Tibial nerve (tissue), 4 donors: Measurements from ENCODE around the gene MAP2K6. TPM values are rescaled to one million over a fixed set of nuclear protein-coding genes. Genes with fewer than 3 reads are reported as not detected.

Source experiments
- DNase-seq, 2 donors: peaks; one replicate each; pipeline ENCODE4 v3.0.0-alpha.2; 2019; ENCODE audit warnings: low spot score in 2 of 2
- H3K27ac ChIP-seq, 4 donors: fragments of 200-600 bp; sonication (generic) in 3 of 4; one replicate each; pipeline ENCODE4 v1.5.1; 2017 to 2019; ENCODE audit warnings: mild to moderate bottlenecking in 1 of 4
- H3K27me3 ChIP-seq, 2 donors: fragments of 200-600 bp; sonication (generic) in 1 of 2; one replicate each; pipeline versions ENCODE4 v1.5.1 to v1.6.0; 2017 to 2019
- H3K36me3 ChIP-seq, 3 donors: fragments of 200-600 bp; sonication (generic); one replicate each; pipeline ENCODE4 v1.5.1; 2018 to 2019
- H3K4me1 ChIP-seq, 4 donors: fragments of 200-600 bp; sonication (generic) in 3 of 4; one replicate each; pipeline ENCODE4 v1.5.1; 2017 to 2019
- H3K4me3 ChIP-seq, 4 donors: fragments of 200-600 bp; sonication (generic) in 3 of 4; one replicate each; pipeline ENCODE4 v1.5.1; 2017 to 2019; ENCODE audit warnings: mild to moderate bottlenecking in 1 of 4, moderate library complexity in 1 of 4
- H3K9me3 ChIP-seq, 4 donors: fragments of 200-600 bp; sonication (generic) in 3 of 4; one replicate each; pipeline ENCODE4 v1.5.1; 2017 to 2019
- CTCF ChIP-seq, 5 experiments: fragments of 200-600 bp in 3 of 5; fragments of 450-650 bp in 2 of 5; sonication (generic) in 3 of 5; IDR thresholded peaks; one replicate each; pipeline ENCODE4 v1.5.1; 2016 to 2019; ENCODE audit warnings: antibody characterized with exemption in 5 of 5, mild to moderate bottlenecking in 3 of 5, moderate library complexity in 2 of 5
- EP300 ChIP-seq, 2 donors: sonication (generic); formaldehyde crosslinking; IDR thresholded peaks; one replicate each; pipeline ENCODE4 v1.6.1; 2017; ENCODE audit warnings: antibody characterized with exemption in 2 of 2, mild to moderate bottlenecking in 1 of 2
- POLR2A ChIP-seq, 2 donors: fragments of 450-650 bp; IDR thresholded peaks; one replicate each; pipeline ENCODE4 v1.6.1; 2017; ENCODE audit warnings: antibody characterized with exemption in 2 of 2, mild to moderate bottlenecking in 2 of 2, moderate library complexity in 2 of 2
- WGBS, 2 donors: methylation state at CpG; one replicate each; pipeline ENCODE4 v1.1.5; 2018; 5-methylcytosine and 5-hydroxymethylcytosine counted together
- total RNA-seq, 4 donors: library from RNA; depleted of rRNA; stranded (reverse); fragments of >200 nt; gene quantifications; one replicate each; pipeline ENCODE4 v1.1.0, GENCODE V29; 2016

Gene MAP2K6
- total RNA-seq, 4 donors from 2014 or later, result 9.8 to 30.3 (median 22.8) TPM

GRCh38 chr17:69452664-69453260 lies 38.3 kb downstream of the MAP2K6 start:
- H3K4me1 ChIP-seq, result peaks cover 0 to 13% (median 6%) of the 10 kb centered on the region in 4 donors
- 92% methylated on average over 8 of the region's 8 CpGs for WGBS, 2 donors
- TF ChIP-seq EP300 (IDR thresholded peaks at IDR 0.05) (no peak), CTCF (IDR thresholded peaks at IDR 0.05) (no peak), POLR2A (IDR thresholded peaks at IDR 0.05) (no peak)

GRCh38 chr17:69454051-69454450 lies 39.6 kb downstream of the MAP2K6 start:
- Histone ChIP-seq H3K4me1 (peaks cover 0 to under 1% (median 0%) of the 10 kb centered on the region in 4 donors), H3K36me3 (no peaks in the 10 kb centered on the region), H3K9me3 (no peaks in the 10 kb centered on the region), H3K4me3 (no peak overlapping the region), H3K27me3 (no peaks in the 10 kb centered on the region), H3K27ac (no peak overlapping the region)
- WGBS, 2 donors, result 82% methylated on average over 4 of the region's 4 CpGs
- DNase-seq, result no peak
- TF ChIP-seq POLR2A (IDR thresholded peaks at IDR 0.05), result no peak
- TF ChIP-seq CTCF (IDR thresholded peaks at IDR 0.05), result no peak
- TF ChIP-seq EP300 (IDR thresholded peaks at IDR 0.05), result no peak

More at GRCh38 chr17:69452664-69453260, 38.3 kb downstream of the MAP2K6 start:
- Histone ChIP-seq H3K9me3 (no peaks in the 10 kb centered on the region), H3K27me3 (no peaks in the 10 kb centered on the region), H3K4me3 (no peak overlapping the region), H3K27ac (no peak overlapping the region), H3K36me3 (no peaks in the 10 kb centered on the region)
- DNase-seq, result no peak

GRCh38 chr17:69455040-69455439 lies 40.5 kb downstream of the MAP2K6 start:
- Histone ChIP-seq H3K4me3 (no peak overlapping the region), H3K36me3 (no peaks in the 10 kb centered on the region), H3K27me3 (no peaks in the 10 kb centered on the region), H3K9me3 (no peaks in the 10 kb centered on the region), H3K4me1 (no peaks in the 10 kb centered on the region), H3K27ac (no peak overlapping the region)
- DNase-seq, result no peak
- TF ChIP-seq POLR2A (IDR thresholded peaks at IDR 0.05) (no peak), EP300 (IDR thresholded peaks at IDR 0.05) (no peak), CTCF (IDR thresholded peaks at IDR 0.05) (no peak)
- WGBS, 2 donors, result 76 to 91% methylated on average over 1 of the region's 1 CpG

GRCh38 chr17:69457603-69458002 lies 43.1 kb downstream of the MAP2K6 start:
- Histone ChIP-seq H3K27me3 (no peaks in the 10 kb centered on the region), H3K9me3 (no peaks in the 10 kb centered on the region), H3K4me1 (peaks cover 0 to 11% (median 0%) of the 10 kb centered on the region in 4 donors), H3K4me3 (no peak overlapping the region), H3K27ac (no peak overlapping the region), H3K36me3 (no peaks in the 10 kb centered on the region)
- TF ChIP-seq POLR2A (IDR thresholded peaks at IDR 0.05), result no peak
- no peak for TF ChIP-seq CTCF (IDR thresholded peaks at IDR 0.05)
- TF ChIP-seq EP300 (IDR thresholded peaks at IDR 0.05), result no peak
- WGBS, 2 donors, result 79 to 89% methylated on average over 3 of the region's 3 CpGs
- no peak for DNase-seq

GRCh38 chr17:69460963-69461922 lies 46.7 kb downstream of the MAP2K6 start:
- Histone ChIP-seq H3K27me3 (no peaks in the 10 kb centered on the region), H3K9me3 (no peaks in the 10 kb centered on the region), H3K36me3 (no peaks in the 10 kb centered on the region), H3K27ac (peak overlapping the region in 2 of 4 donors; percentile 36 to 56), H3K4me3 (peak overlapping the region in 2 of 4 donors; percentile 4 to 5), H3K4me1 (peaks cover 0 to 11% (median 0%) of the 10 kb centered on the region in 4 donors)
- WGBS, 2 donors, result 45 to 48% methylated on average over 12 of the region's 12 CpGs
- no peak for DNase-seq
- TF ChIP-seq CTCF (IDR thresholded peaks at IDR 0.05) (no peak), POLR2A (IDR thresholded peaks at IDR 0.05) (no peak), EP300 (IDR thresholded peaks at IDR 0.05) (no peak)
